Cardiac muscle cell (in vitro differentiated cells and primary cell): ENCODE data around the gene APAF1. TPM values are rescaled to one million over a fixed set of nuclear protein-coding genes. Genes with fewer than 3 reads are reported as not detected.

Experiments
- DNase-seq, 2 donors: peaks; one replicate each; pipeline versions ENCODE4 v3.0.0 to v3.0.0-alpha.2; 2010 to 2017; ENCODE audit warnings: low read depth in 1 of 2, low spot score in 1 of 2
- H3K27ac ChIP-seq: fragments of 200-600 bp; sonication (generic); 2 replicates; pipeline ENCODE4 v1.5.1; 2016
- H3K27me3 ChIP-seq: fragments of 200-600 bp; sonication (generic); 2 replicates; pipeline ENCODE4 v1.6.0; 2016; ENCODE audit warnings: control low read depth
- H3K36me3 ChIP-seq: fragments of 200-600 bp; sonication (generic); 2 replicates; pipeline ENCODE4 v1.5.1; 2016; ENCODE audit warnings: control low read depth
- H3K4me1 ChIP-seq: fragments of 200-600 bp; sonication (generic); 2 replicates; pipeline ENCODE4 v1.8.1; 2017; ENCODE audit warnings: low read depth, mild to moderate bottlenecking, mixed run types
- H3K4me3 ChIP-seq: fragments of 200-600 bp; sonication (generic); 2 replicates; pipeline ENCODE4 v1.5.1; 2016; ENCODE audit warnings: mild to moderate bottlenecking
- H3K9me3 ChIP-seq: fragments of 200-600 bp; sonication (generic); 2 replicates; pipeline ENCODE4 v1.5.1; 2017; ENCODE audit warnings: low read depth, mild to moderate bottlenecking, control low read depth
- CTCF ChIP-seq: IDR thresholded peaks from 2 replicates; pipeline ENCODE4 v1.5.1; 2012; ENCODE audit warnings: low read depth, mild to moderate bottlenecking, low read length
- polyA plus RNA-seq: library from polyadenylated mRNA; unstranded; fragments of >200 nt; fragmentation: Nextera tagmentation; extraction: Ambion mirVana; gene quantifications from 2 replicates; pipeline ENCODE4 v1.2.1, GENCODE V29; 2016
- total RNA-seq: library from RNA; depleted of rRNA; stranded (reverse); fragments of >200 nt; gene quantifications from 2 replicates; pipeline ENCODE4 v1.2.3, GENCODE V29; 2016

The APAF1 gene
- total and polyA plus RNA-seq, 2 experiments from 2014 or later, result 11.8 to 13.8 TPM

GRCh38 chr12:98767248-98767647, 122.2 kb downstream of the APAF1 start:
- no peaks in the 10 kb centered on the region for H3K27me3 ChIP-seq
- no peaks in the 10 kb centered on the region for H3K36me3 ChIP-seq
- no peaks in the 10 kb centered on the region for H3K4me1 ChIP-seq
- TF ChIP-seq CTCF, result no peak
- no peak for DNase-seq
- no peak overlapping the region for H3K27ac ChIP-seq
- H3K4me3 ChIP-seq, result no peak overlapping the region
- no peaks in the 10 kb centered on the region for H3K9me3 ChIP-seq

GRCh38 chr12:98769068-98769467, 124.0 kb downstream of the APAF1 start:
- no peak for TF ChIP-seq CTCF
- no peaks in the 10 kb centered on the region for H3K36me3 ChIP-seq
- no peaks in the 10 kb centered on the region for H3K27me3 ChIP-seq

GRCh38 chr12:98770230-98770629, 125.1 kb downstream of the APAF1 start:
- no peak for DNase-seq
- H3K4me3 ChIP-seq, result no peak overlapping the region
- TF ChIP-seq CTCF, result no peak
- H3K36me3 ChIP-seq, result no peaks in the 10 kb centered on the region
- no peak overlapping the region for H3K27ac ChIP-seq
- H3K4me1 ChIP-seq, result no peaks in the 10 kb centered on the region
- H3K27me3 ChIP-seq, result no peaks in the 10 kb centered on the region
- H3K9me3 ChIP-seq, result no peaks in the 10 kb centered on the region

More at GRCh38 chr12:98769068-98769467, 124.0 kb downstream of the APAF1 start:
- Histone ChIP-seq H3K4me3 (no peak overlapping the region), H3K9me3 (no peaks in the 10 kb centered on the region), H3K27ac (no peak overlapping the region), H3K4me1 (no peaks in the 10 kb centered on the region)
- no peak for DNase-seq

GRCh38 chr12:98771811-98772752, 127.0 kb downstream of the APAF1 start:
- H3K27ac ChIP-seq, result no peak overlapping the region
- H3K36me3 ChIP-seq, result no peaks in the 10 kb centered on the region
- no peak for TF ChIP-seq CTCF
- no peaks in the 10 kb centered on the region for H3K9me3 ChIP-seq
- H3K27me3 ChIP-seq, result no peaks in the 10 kb centered on the region
- no peaks in the 10 kb centered on the region for H3K4me1 ChIP-seq
- H3K4me3 ChIP-seq, result no peak overlapping the region
- no peak for DNase-seq

GRCh38 chr12:98772818-98773217, 127.7 kb downstream of the APAF1 start:
- no peaks in the 10 kb centered on the region for H3K36me3 ChIP-seq
- no peak overlapping the region for H3K27ac ChIP-seq
- DNase-seq, result no peak
- TF ChIP-seq CTCF, result no peak
- no peaks in the 10 kb centered on the region for H3K9me3 ChIP-seq
- no peaks in the 10 kb centered on the region for H3K27me3 ChIP-seq
- H3K4me1 ChIP-seq, result no peaks in the 10 kb centered on the region
- H3K4me3 ChIP-seq, result no peak overlapping the region
